A673 (cell line): ENCODE measurements around the gene EXOC4. TPM values are rescaled to one million over a fixed set of nuclear protein-coding genes. Genes with fewer than 3 reads are reported as not detected.

Experiments used
- BruUV-seq: library from RNA; stranded (reverse); fragments of 400-500 nt; replicated peaks from 2 replicates; lab custom pipeline; 2021; lab: Mats Ljungman, UMichigan
- CTCF ChIA-PET: fragments of 300-600 bp; sonication (Branson Sonifier 250); formaldehyde crosslinking; loops from one replicate; lab custom pipeline; 2022; ENCODE audit warnings: antibody characterized with exemption; lab: Charles Lee
- POLR2A ChIA-PET: fragments of 300-600 bp; sonication (Branson Sonifier 250); formaldehyde crosslinking; loops from one replicate; lab custom pipeline; 2022; ENCODE audit warnings: antibody characterized with exemption; ENCODE audit not compliant: low non-redundant PET; lab: Charles Lee
- DNase-seq: peaks from one replicate; pipeline ENCODE4 v3.0.0-alpha.2; 2015; ENCODE audit warnings: low spot score
- H3K27ac ChIP-seq: fragments of 200-600 bp; sonication (generic); 2 replicates; pipeline ENCODE4 v1.5.1; 2016; ENCODE audit warnings: mixed run types, low read depth, mild to moderate bottlenecking, mixed read lengths, antibody characterized with exemption, low read length; ENCODE audit not compliant: poor library complexity, severe bottlenecking
- H3K27me3 ChIP-seq: fragments of 200-600 bp; sonication (generic); replicated peaks from 2 replicates; pipeline ENCODE4 v1.6.1; 2017; ENCODE audit warnings: mixed run types, low read depth, mild to moderate bottlenecking, mixed read lengths, antibody characterized with exemption, low read length; ENCODE audit not compliant: insufficient read depth, poor library complexity
- H3K36me3 ChIP-seq: fragments of 200-600 bp; sonication (generic); 2 replicates; pipeline ENCODE4 v1.6.1; 2016; ENCODE audit warnings: mixed run types, mild to moderate bottlenecking, mixed read lengths, antibody characterized with exemption, low read length; ENCODE audit not compliant: insufficient read depth, poor library complexity, severe bottlenecking
- H3K4me1 ChIP-seq: fragments of 200-600 bp; sonication (generic); 2 replicates; pipeline ENCODE4 v1.6.1; 2017; ENCODE audit warnings: mixed run types, mild to moderate bottlenecking, mixed read lengths, antibody characterized with exemption, low read length; ENCODE audit not compliant: insufficient read depth, poor library complexity, severe bottlenecking
- H3K4me3 ChIP-seq: fragments of 200-600 bp; sonication (generic); 2 replicates; pipeline ENCODE4 v1.5.1; 2016; ENCODE audit warnings: low read depth, mixed run types, mild to moderate bottlenecking, mixed read lengths, low read length; ENCODE audit not compliant: poor library complexity, severe bottlenecking
- H3K9me3 ChIP-seq: fragments of 200-600 bp; sonication (generic); 2 replicates; pipeline ENCODE4 v1.6.1; 2016; ENCODE audit warnings: mixed run types, low read depth, mild to moderate bottlenecking, mixed read lengths, antibody characterized with exemption, low read length; ENCODE audit not compliant: poor library complexity, severe bottlenecking
- CTCF ChIP-seq: fragments of 300-800, 200-600 bp; sonication (generic); conservative IDR thresholded peaks from 2 replicates; pipeline ENCODE4 v1.5.1; 2017; ENCODE audit warnings: low read depth, mild to moderate bottlenecking, antibody characterized with exemption, low read length, moderate library complexity, mixed read lengths
- EZH2 ChIP-seq: fragments of 200-600 bp; sonication (generic); IDR thresholded peaks from 2 replicates; pipeline ENCODE4 v1.6.1; 2017; ENCODE audit warnings: borderline replicate concordance, low read depth, mild to moderate bottlenecking, mixed read lengths, antibody characterized with exemption, low read length; ENCODE audit not compliant: poor library complexity, severe bottlenecking
- intact Hi-C: fragments of 100-400 bp; cut with micrococcal nuclease; formaldehyde crosslinking; loops from one replicate; pipeline ENCODE4 v1.10.0; 2022; ENCODE audit not compliant: unreplicated experiment
- total RNA-seq: library from RNA; stranded (reverse); gene quantifications from 2 replicates; pipeline ENCODE4 v1.2.3, GENCODE V29; 2021

The EXOC4 gene
- total RNA-seq, 1 experiment from 2014 or later: 66.1 TPM

GRCh38 chr7:133587903-133588302 lies 335.0 kb downstream of the EXOC4 start:
- Histone ChIP-seq H3K9me3 (no peaks in the 10 kb centered on the region), H3K4me1 (peaks cover under 1% of the 10 kb centered on the region), H3K27ac (no peak overlapping the region), H3K27me3 (no peaks in the 10 kb centered on the region), H3K4me3 (no peak overlapping the region), H3K36me3 (no peaks in the 10 kb centered on the region)
- no peak for DNase-seq
- POLR2A ChIA-PET: no interaction called here
- CTCF ChIA-PET: no interaction called here
- TF ChIP-seq EZH2 (no peak), CTCF (no peak)
- intact Hi-C loops: no loop called here
- BruUV-seq: no TSS peak

- Histone ChIP-seq H3K9me3 (no peaks in the 10 kb centered on the region), H3K4me3 (no peak overlapping the region), H3K27me3 (no peaks in the 10 kb centered on the region), H3K36me3 (no peaks in the 10 kb centered on the region), H3K27ac (no peak overlapping the region), H3K4me1 (no peaks in the 10 kb centered on the region)
- no peak for DNase-seq
- TF ChIP-seq CTCF: no peak
- no peak for TF ChIP-seq EZH2
- CTCF ChIA-PET: no interaction called here
- no TSS peak for BruUV-seq
- intact Hi-C loops: no loop called here
- POLR2A ChIA-PET: no interaction called here
Observed at GRCh38 chr7:133590795-133591194, 337.9 kb downstream of the EXOC4 start.

- no peak for DNase-seq
- ChIA-PET POLR2A (no interaction called here), CTCF (no interaction called here)
- Histone ChIP-seq H3K27me3 (no peaks in the 10 kb centered on the region), H3K36me3 (no peaks in the 10 kb centered on the region), H3K4me1 (no peaks in the 10 kb centered on the region), H3K9me3 (no peaks in the 10 kb centered on the region), H3K4me3 (no peak overlapping the region), H3K27ac (no peak overlapping the region)
- no TSS peak for BruUV-seq
- intact Hi-C loops: no loop called here
- no peak for TF ChIP-seq EZH2
- no peak for TF ChIP-seq CTCF
Observed at GRCh38 chr7:133591704-133592340, 338.9 kb downstream of the EXOC4 start.
